ENCODE data around the gene SHROOM3.

GRCh38 chr4:76630741-76631140 lies 195.7 kb downstream of the SHROOM3 start:
- TF ChIP-seq CTCF (IDR thresholded peaks at IDR 0.05): no peak
- TF ChIP-seq POLR2A (IDR thresholded peaks at IDR 0.05): no peak
